Ecto neural progenitor cell (in vitro differentiated cells): ENCODE measurements around the gene RRAS2.
"Not testable (repeated sequence)": the region's sequence is repeated elsewhere in the genome, so short reads cannot be mapped to it uniquely, and the experiment has no call there.

ENCODE experiments used
- DNase-seq: peaks from one replicate; pipeline ENCODE4 v3.0.0-alpha.2; 2018; ENCODE audit warnings: low spot score

RRAS2 gene

GRCh38 chr11:14306481-14306880, 52.5 kb downstream of the RRAS2 start:
- no peak for DNase-seq

- DNase-seq = no peak
Observed at GRCh38 chr11:14305649-14306048, 53.3 kb downstream of the RRAS2 start.

DNA sequence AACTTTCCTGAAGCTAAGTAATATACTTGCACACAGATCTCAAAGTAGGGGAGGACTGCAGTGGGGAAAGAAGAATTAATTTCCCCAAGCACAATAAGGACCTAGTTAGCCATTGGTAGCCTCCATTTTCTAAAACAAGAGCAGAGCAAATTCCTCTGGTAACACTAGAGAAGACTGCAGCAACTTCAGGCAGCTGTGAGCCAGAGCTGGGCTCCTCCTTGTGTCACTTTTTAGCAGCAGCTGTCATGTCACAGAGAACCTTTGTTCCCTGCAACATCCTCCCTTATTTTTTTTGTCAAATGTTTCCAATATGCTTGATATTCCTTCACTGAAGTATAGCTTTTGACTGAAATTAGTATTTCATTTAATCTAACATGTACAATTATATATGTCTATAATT, 54.4 kb downstream of the RRAS2 start:
- no peak for DNase-seq

GRCh38 chr11:14300661-14301304, 58.2 kb downstream of the RRAS2 start:
- peak; percentile 62 for DNase-seq

DNA sequence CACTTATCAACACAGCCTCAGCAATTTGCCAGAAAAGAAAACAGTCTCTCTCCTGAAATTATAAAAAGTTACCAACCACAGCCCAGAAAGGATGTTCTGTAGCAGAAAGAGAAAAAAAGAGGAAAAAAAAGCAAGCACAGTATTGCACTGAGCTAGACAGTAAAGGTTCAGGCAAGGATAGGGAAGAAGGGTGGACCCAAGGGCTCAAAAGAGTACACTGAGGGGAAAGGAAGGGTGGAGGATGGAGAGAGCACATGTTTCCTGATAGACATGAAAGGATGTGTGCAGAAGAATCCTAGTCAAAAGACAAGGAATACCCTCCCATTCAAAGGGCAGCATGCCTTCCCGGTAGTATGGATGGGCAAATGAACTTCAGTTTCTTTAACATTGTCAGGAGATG, 59.1 kb downstream of the RRAS2 start:
- DNase-seq = no peak

- DNase-seq = no peak
Observed at GRCh38 chr11:14290422-14290821, 68.6 kb downstream of the RRAS2 start.

GRCh38 chr11:14288189-14288935, 70.6 kb downstream of the RRAS2 start:
- DNase-seq = no peak

DNA sequence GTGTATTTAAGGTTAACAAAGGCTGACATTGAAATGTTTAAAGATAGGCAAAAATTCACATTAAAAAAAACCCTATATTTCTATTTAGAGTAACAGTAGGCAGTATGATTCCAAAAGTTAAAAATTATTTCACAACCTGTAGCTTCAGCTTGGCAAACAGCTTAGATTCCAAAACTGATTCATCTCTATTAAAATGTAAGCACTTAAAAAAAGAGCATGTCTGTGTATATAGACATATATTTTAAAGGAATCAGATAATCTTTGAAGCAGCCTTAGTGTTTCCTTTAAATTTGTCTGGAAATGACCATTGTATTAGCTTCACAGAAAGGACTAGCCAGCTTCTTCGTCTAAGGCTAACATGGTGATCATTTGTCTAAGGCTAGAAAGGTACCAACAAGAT, 80.1 kb downstream of the RRAS2 start:
- DNase-seq = not testable (repeated sequence)

DNA sequence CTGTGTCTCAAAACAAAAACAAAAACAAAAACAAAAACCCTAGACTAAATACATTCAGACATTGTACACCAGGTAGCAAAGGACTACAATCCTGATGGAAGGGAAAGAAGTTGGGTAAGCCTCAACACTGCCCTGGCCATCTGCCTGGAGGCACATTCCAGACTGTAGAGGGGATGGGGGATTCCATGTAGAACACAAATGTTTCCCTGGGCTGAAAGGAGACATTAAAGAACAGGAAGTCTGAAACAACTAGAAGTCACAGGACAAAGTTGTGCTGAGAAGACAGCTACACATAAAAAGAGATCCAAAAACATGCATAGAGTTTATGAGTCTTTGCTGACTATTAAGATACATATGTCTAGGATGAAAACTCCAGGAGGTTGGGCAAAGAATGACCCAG, 83.9 kb downstream of the RRAS2 start:
- no peak for DNase-seq

DNA sequence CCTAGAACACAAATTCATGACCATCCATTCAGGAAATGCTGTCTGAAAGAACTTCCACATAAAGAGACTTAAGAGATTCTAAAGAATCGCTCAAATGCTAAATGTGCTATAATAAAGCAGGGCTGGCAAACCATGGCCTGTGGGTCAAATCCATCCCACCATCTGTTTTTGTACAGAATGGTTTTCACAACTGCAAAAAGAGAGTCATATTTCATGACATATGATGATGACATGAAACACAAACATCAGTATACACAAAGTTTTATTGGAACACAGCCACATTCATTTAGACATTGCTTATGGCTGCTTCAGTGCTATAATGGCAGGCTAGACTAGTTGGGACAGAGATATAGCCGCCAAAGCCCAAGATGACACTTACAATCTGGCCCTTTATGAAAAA, 85.1 kb downstream of the RRAS2 start:
- DNase-seq = no peak

- no peak for DNase-seq
Observed at GRCh38 chr11:14270690-14271542, 88.1 kb downstream of the RRAS2 start.

- DNase-seq = no peak
Observed at GRCh38 chr11:14269692-14270573, 89.0 kb downstream of the RRAS2 start.

DNA sequence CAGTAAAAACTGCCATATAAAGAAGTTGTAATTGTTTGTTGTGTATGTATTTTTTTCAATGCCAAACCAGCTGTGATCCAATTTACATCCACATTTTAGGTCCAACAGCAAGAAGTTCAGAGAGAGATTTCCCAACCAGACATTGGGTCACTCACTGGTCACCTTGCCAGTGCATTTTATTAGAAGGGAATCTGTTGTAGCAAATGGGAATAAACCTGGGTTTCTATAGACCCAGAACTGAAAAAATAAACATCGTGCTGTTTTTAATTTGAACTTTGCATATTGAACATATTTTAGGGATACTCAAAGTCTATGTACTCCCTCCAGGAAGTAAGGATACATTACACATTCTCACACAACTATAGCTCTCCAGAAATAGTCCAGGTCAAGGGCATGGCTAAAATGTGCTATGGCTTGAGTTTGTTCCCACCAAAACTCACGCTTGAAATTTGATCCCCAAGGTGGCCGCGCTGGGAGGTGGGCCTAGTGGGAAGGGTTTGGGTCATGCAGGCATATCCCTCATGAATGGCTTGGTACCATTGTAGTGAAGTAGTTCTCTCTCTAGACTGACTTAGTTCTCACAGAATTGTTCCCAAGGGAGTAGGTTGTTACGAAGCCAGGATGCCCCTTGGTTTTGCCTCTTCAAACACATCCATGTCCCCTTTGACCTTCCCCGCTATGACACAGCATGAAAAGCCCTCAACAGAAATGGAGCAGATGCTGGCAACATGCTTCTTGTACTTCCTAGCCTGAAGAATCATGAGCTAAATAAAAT, 90.9 kb downstream of the RRAS2 start:
- DNase-seq = no peak

DNA sequence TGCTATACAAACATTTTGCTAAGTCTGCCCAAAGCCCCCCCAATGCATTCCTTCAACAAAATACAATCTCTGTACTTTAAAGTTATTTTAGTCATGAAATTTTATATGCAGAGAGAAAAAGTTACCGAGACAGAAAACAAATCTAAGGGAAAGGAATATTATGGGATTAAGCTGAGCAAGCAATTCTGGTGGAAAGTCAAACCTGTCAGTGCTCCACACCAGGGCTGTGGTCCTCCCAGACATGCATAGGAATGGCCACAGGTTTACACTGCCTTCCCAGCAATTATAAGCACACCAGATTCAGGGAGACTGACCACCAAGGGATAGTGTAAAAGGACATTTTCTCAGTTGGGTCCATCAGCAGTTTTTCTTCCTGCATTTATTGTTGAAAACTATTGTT, 92.4 kb downstream of the RRAS2 start:
- no peak for DNase-seq

DNA sequence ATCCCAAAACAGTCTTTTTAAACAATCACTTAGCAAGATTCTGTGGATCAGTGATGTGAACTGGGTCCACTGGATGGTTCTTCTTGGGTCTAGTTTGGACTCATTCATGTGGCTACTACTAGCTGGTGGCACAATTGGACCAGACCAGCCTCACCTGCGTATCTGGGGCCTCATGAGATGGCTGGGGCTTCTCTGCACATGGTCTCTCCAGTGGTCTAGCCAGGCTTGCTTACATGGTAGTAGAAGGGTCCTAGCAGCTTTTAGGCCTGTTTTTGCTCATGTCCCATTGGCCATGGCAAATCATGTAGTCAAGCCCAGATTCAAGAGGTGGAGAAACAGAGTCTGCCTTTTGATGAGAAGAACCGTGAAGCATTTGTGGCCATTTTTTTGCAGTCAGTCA, 94.0 kb downstream of the RRAS2 start:
- DNase-seq = no peak

- no peak for DNase-seq
Observed at GRCh38 chr11:14262271-14262846, 96.6 kb downstream of the RRAS2 start.

- no peak for DNase-seq
Observed at GRCh38 chr11:14261066-14261465, 97.9 kb downstream of the RRAS2 start.

DNA sequence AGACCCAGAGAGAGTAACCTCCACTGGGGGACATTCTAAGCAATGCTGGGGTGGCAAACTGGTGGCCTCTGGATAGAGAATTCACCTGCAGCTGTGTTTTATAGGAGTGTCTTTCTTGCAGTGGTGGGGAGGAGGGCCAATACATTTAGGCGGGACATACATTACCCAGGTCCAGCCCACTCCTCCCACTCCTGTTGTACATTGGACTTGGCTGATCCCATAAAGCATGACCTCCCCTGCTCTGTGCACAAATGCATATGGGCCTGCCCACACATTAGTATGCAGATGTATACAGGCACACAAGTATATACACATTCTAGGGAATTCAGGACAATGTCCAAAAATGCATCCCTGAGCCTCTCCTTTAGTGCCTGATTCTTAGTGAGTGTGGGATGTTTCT, 99.1 kb downstream of the RRAS2 start:
- no peak for DNase-seq

- DNase-seq = no peak
Observed at GRCh38 chr11:14259186-14259784, 99.7 kb downstream of the RRAS2 start.

DNA sequence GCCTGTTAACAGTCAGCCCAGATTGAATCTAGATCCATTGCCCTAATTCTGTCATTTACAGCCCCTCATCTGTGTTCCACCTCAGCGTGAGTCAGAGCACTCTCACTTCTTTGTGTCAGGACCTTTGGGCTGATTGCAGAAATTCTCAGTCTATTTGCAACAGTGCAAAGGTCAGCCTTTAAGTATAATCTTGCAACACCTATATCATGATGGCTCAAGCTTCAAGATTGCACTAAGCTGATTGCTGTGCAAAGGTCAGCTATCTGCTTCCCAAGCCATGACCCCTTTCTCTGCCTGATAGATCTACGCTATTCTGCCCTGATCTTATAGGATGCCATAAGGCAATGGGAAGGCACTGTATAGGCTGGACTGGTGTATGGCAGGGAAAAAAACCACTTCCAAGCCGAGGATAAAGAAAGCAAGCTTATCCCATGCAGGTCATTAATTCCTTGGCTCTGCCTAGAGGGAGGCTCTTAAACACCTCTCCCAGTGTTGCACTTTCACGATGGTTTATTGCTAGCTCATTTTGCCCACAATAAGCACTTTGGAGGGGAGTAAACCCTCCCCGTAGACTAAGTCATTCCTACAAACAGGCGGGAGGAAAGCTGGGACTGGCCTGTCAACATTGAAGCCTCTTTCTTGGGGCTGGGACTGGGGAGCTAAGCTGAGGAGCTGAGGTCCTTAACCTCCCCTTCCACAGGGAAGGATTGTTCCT, 100.6 kb downstream of the RRAS2 start:
- DNase-seq = no peak
